ENCODE measurements around the gene PARD3B. TPM values are rescaled to one million over a fixed set of nuclear protein-coding genes. Genes with fewer than 3 reads are reported as not detected.

Gene PARD3B
- total and polyA plus RNA-seq, 2 donors from 2014 or later: 5.3 to 29.6 TPM

DNA sequence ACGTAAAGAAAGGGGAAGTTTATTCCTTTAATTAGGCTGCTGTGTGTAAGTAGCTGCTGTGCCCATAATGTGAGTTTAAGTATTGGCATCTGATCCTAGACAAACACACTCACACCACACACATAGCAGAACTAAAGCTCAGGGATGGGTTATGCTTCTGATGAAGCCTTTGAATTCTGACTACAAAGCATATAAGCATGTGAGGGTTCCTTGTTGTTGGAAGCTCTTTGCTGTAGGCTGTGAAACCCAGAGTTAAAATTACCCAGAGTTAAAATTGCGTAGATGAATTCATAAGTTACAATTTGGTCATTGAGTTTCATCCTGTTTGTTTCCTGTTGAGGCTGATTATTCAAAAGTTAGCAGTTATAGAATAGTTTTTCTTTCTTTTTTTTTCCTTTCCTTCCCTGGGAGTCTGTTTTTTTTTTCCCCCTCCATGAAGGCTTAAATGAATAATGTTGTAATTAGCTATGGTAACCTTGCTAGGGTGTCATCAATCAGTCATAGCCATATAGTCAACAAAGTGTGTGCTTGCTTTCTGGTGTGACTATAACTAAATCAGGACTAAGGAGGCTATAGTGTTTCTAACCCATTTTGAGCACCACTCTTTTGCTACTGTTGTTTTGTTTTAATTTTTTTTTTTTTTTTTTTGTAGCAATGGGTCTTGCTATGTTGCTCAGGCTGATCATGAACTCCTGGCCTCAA lies 426.1 kb downstream of the PARD3B start:
- no peaks in the 10 kb centered on the region for H3K9me3 ChIP-seq (ENCODE audit: control insufficient read depth in 2 of 3, insufficient read depth in 1 of 3, low read length in 3 of 3)
- intact Hi-C loops (cut with DNase I): no loop called here
- no peak for FAIRE-seq
- no peaks in the 10 kb centered on the region for H3K36me3 ChIP-seq (ENCODE audit: control insufficient read depth in 2 of 3, insufficient read depth in 3 of 3, low read length in 3 of 3)
- no peak overlapping the region for H3K4me3 ChIP-seq (ENCODE audit: low read length in 3 of 3)
- DNase-seq: no peak
- TF ChIP-seq, protein P1, sequence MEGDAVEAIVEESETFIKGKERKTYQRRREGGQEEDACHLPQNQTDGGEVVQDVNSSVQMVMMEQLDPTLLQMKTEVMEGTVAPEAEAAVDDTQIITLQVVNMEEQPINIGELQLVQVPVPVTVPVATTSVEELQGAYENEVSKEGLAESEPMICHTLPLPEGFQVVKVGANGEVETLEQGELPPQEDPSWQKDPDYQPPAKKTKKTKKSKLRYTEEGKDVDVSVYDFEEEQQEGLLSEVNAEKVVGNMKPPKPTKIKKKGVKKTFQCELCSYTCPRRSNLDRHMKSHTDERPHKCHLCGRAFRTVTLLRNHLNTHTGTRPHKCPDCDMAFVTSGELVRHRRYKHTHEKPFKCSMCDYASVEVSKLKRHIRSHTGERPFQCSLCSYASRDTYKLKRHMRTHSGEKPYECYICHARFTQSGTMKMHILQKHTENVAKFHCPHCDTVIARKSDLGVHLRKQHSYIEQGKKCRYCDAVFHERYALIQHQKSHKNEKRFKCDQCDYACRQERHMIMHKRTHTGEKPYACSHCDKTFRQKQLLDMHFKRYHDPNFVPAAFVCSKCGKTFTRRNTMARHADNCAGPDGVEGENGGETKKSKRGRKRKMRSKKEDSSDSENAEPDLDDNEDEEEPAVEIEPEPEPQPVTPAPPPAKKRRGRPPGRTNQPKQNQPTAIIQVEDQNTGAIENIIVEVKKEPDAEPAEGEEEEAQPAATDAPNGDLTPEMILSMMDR (IDR thresholded peaks at IDR 0.05; ENCODE audit: borderline replicate concordance, extremely low read depth, insufficient read depth): no peak
- no peaks in the 10 kb centered on the region for H3K27me3 ChIP-seq (ENCODE audit: control insufficient read depth, insufficient read depth, low read length)
- H3K9ac ChIP-seq (ENCODE audit: low read length in 3 of 3): no peak overlapping the region
- H3K4me1 ChIP-seq (ENCODE audit: control insufficient read depth in 2 of 3, insufficient read depth in 2 of 3, low read depth in 1 of 3, low read length in 3 of 3): peaks cover 0 to 21% (median 7%) of the 10 kb centered on the region in 3 donors
- H3K27ac ChIP-seq (ENCODE audit: low read depth in 2 of 2, low read length in 2 of 2): no peak overlapping the region

DNA sequence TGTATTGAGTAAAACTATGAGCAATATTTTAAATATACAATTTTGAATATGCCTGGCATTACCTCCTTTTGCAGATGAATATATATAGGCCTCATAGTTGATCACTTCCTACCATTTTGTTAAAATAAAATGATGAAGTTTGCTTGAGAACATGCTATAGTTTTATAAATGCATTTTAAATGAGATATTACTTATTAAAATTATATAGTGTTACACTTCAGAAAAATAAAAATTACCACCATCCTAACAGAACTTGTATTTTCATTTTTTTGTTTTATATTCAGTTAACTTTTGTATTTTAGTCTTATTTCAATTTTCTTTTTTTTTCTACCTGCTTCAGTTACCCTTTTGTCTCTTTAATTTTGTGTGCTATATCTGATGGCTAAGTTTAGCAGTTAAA lies 426.9 kb downstream of the PARD3B start:
- intact Hi-C loops (cut with DNase I): no loop called here
- Histone ChIP-seq H3K9me3 (ENCODE audit: control insufficient read depth in 2 of 3, insufficient read depth in 1 of 3, low read length in 3 of 3) (no peaks in the 10 kb centered on the region), H3K27ac (ENCODE audit: low read depth in 2 of 2, low read length in 2 of 2) (no peak overlapping the region), H3K4me1 (ENCODE audit: control insufficient read depth in 2 of 3, insufficient read depth in 2 of 3, low read depth in 1 of 3, low read length in 3 of 3) (peaks cover 0 to 18% (median 6%) of the 10 kb centered on the region in 3 donors), H3K9ac (ENCODE audit: low read length in 3 of 3) (no peak overlapping the region), H3K27me3 (ENCODE audit: control insufficient read depth, insufficient read depth, low read length) (no peaks in the 10 kb centered on the region), H3K36me3 (ENCODE audit: control insufficient read depth in 2 of 3, insufficient read depth in 3 of 3, low read length in 3 of 3) (no peaks in the 10 kb centered on the region), H3K4me3 (ENCODE audit: low read length in 3 of 3) (no peak overlapping the region)
- FAIRE-seq (peak; percentile 82), DNase-seq (no peak)
- TF ChIP-seq, protein P1 (IDR thresholded peaks at IDR 0.05; ENCODE audit: borderline replicate concordance, extremely low read depth, insufficient read depth): no peak

DNA sequence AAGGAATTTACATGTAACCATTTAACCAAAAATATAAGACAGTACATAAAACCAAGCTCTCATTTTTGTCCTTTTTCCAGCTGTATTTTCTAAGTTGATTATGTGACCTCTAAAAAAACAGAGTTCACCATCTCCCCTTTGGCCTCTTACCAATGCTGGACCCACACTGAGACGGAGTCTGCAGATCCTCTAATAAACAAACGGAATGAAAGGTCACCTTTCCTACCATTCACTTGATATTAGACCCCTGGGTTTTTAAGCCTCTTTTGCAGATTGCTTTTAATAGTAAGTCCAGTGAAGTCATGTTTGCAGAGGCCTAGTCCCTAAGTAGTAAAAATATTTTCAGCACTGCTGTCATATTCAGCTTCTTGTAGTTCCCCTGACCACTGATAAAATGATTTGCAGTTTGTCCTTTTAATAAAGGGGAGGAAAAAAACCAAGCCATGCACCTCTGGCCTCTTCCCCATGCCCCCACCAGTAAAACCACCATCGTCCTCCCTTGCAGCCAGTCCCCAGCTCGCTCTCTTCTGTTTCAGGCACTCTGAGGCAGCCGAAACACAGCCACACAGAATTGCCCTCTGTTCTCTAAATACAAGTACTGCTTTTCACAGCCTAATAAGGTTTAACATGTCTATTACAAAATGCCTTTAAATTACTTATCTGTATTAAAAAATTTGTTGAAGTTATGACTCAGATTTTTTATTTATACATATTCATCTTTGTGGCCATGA lies 427.5 kb downstream of the PARD3B start:
- Histone ChIP-seq H3K27me3 (ENCODE audit: control insufficient read depth, insufficient read depth, low read length) (no peaks in the 10 kb centered on the region), H3K4me3 (ENCODE audit: low read length in 3 of 3) (peak overlapping the region in 1 of 3 donors; percentile 20), H3K36me3 (ENCODE audit: control insufficient read depth in 2 of 3, insufficient read depth in 3 of 3, low read length in 3 of 3) (no peaks in the 10 kb centered on the region), H3K9me3 (ENCODE audit: control insufficient read depth in 2 of 3, insufficient read depth in 1 of 3, low read length in 3 of 3) (no peaks in the 10 kb centered on the region), H3K9ac (ENCODE audit: low read length in 3 of 3) (peak overlapping the region in 1 of 3 donors; percentile 22), H3K4me1 (ENCODE audit: control insufficient read depth in 2 of 3, insufficient read depth in 2 of 3, low read depth in 1 of 3, low read length in 3 of 3) (peaks cover 0 to 16% (median 4%) of the 10 kb centered on the region in 3 donors), H3K27ac (ENCODE audit: low read depth in 2 of 2, low read length in 2 of 2) (peak overlapping the region in 1 of 2 donors; percentile 56)
- DNase-seq: no peak
- TF ChIP-seq, protein P1 (IDR thresholded peaks at IDR 0.05; ENCODE audit: borderline replicate concordance, extremely low read depth, insufficient read depth): no peak
- intact Hi-C loops (cut with DNase I): no loop called here
- no peak for FAIRE-seq
